Ovary (tissue), 9 donors: Measurements from ENCODE around the gene CNPY2. TPM values are rescaled to one million over a fixed set of nuclear protein-coding genes. Genes with fewer than 3 reads are reported as not detected.
A peak's percentile ranks its signal among the peaks of the same experiment; 100 is the strongest.

Experiments
- DNase-seq, 5 donors: peaks; one replicate each; pipeline ENCODE4 v3.0.0-alpha.2; 2019 to 2020
- H3K27ac ChIP-seq, 2 donors: fragments of 200-600 bp; one replicate each; pipeline versions ENCODE4 v1.5.1 to v1.8.0; 2019 to 2022
- H3K27me3 ChIP-seq: fragments of 200-600 bp; one replicate; pipeline ENCODE4 v1.8.0; 2022
- H3K36me3 ChIP-seq: fragments of 200-600 bp; sonication (generic); one replicate; pipeline ENCODE4 v1.5.1; 2019
- H3K4me1 ChIP-seq: one replicate; pipeline ENCODE4 v1.8.1; 2013; ENCODE audit warnings: mild to moderate bottlenecking, moderate library complexity; ENCODE audit not compliant: insufficient read depth
- H3K4me3 ChIP-seq: fragments of 200-600 bp; sonication (generic); one replicate; pipeline ENCODE4 v1.5.1; 2017
- H3K9me3 ChIP-seq, 2 donors: fragments of 200-600 bp in 1 of 2; sonication (generic) in 1 of 2; one replicate each; pipeline versions ENCODE4 v1.5.1 to v1.8.1; 2013 to 2019; ENCODE audit warnings: mild to moderate bottlenecking in 1 of 2, moderate library complexity in 1 of 2
- EP300 ChIP-seq: sonication (generic); formaldehyde crosslinking; IDR thresholded peaks from one replicate; pipeline ENCODE4 v1.6.1; 2017; ENCODE audit warnings: antibody characterized with exemption
- POLR2A ChIP-seq: fragments of 450-650 bp; IDR thresholded peaks from one replicate; pipeline ENCODE4 v1.6.1; 2017; ENCODE audit warnings: antibody characterized with exemption, mild to moderate bottlenecking, moderate library complexity
- WGBS, 3 donors: extraction: QIAGEN DNeasy Blood & Tissue Kit in 1 of 3; methylation state at CpG; one replicate each; pipeline versions ENCODE4 v1.1.5 to v1.1.7; 2013 to 2017; 5-methylcytosine and 5-hydroxymethylcytosine counted together
- intact Hi-C, 4 donors: fragments of 100-400 bp; cut with DNase I; formaldehyde crosslinking; loops; one replicate each; pipeline versions ENCODE4 v1.11.0 to v1.15.1; 2022 to 2023
- polyA plus RNA-seq, 2 donors: library from polyadenylated mRNA; stranded (reverse); fragments of 200-250 nt in 1 of 2; fragments of 350-450 nt in 1 of 2; fragmentation: Illumina TruSeq in 1 of 2; extraction: RNeasy Lipid Tissue Mini Kit (QIAGEN cat#74804) in 1 of 2; gene quantifications; one replicate each; pipeline ENCODE4 v1.2.3, GENCODE V29; 2013 to 2014
- total RNA-seq, 7 donors: library from RNA; depleted of rRNA in 2 of 7; stranded (reverse); fragments of >200 nt in 2 of 7; fragmentation: NEBNext Ultra II Directional in 3 of 7; extraction: Animal tissue kit (Norgen Biotek cat#: 25700) in 3 of 7; gene quantifications; one replicate each; pipeline versions ENCODE4 v1.1.0 to v1.2.4, GENCODE V29; 2016 to 2023
- TF ChIP-seq, protein P1 (sequence below), 3 donors: fragments of 450-650 bp in 2 of 3; fragments of 200-600 bp in 1 of 3; IDR thresholded peaks; one replicate each; pipeline versions ENCODE4 v1.5.1 to v1.8.0; 2016 to 2022; ENCODE audit warnings: antibody characterized with exemption in 3 of 3, mild to moderate bottlenecking in 1 of 3
- donor health status: DM: no; HTN: no; CAD: no; lungs with moderate emphysema.
- donor health status: DM: no; HTN: no; CAD: no.
- donor health status: Bipolar disorder and iron deficiency.
- donor health status: DM: yes; HTN: yes; CAD: no.
- donor health status: DM: no; HTN: no; CAD: no.
- donor health status: DM: yes; HTN: yes; CAD: no.

CNPY2 gene
- total and polyA plus RNA-seq, 9 donors, result 58.9 to 134 (median 89.1) TPM

DNA sequence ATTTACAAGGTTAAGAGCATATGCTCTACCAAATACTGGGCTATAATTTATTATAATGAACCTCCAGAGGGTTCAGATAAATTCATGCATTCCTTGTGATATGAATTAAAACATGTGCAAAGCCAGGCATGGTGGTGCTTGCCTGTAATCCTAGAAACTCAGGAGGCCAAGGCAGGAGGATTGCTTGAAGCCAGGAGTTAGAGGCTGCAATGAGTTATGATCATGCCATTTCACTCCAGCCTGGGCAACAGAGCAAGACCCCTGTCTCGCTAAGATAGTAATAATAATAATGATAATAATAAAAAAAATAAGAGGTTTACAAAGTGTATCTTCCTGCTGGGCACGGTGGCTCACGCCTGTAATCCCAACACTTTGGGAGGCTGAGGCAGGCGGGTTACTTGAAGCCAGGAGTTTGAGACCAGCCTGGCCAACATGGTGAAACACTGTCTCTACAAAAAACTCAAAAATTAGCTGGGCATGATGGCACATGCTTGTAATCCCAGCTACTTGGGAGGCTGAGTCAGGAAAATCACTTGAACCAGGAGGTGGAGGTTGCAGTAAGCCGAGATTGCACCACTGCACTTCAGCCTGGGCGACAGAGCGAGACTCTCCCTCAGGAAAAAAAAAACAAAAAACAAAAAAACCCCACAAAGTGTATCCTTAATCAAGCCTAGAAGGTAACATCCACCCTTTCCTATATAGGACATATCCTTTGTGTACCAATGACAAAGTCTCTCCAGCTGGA is 8.4 kb downstream of the CNPY2 start:
- TF ChIP-seq POLR2A (no peak), EP300 (no peak)
- TF ChIP-seq, protein P1, sequence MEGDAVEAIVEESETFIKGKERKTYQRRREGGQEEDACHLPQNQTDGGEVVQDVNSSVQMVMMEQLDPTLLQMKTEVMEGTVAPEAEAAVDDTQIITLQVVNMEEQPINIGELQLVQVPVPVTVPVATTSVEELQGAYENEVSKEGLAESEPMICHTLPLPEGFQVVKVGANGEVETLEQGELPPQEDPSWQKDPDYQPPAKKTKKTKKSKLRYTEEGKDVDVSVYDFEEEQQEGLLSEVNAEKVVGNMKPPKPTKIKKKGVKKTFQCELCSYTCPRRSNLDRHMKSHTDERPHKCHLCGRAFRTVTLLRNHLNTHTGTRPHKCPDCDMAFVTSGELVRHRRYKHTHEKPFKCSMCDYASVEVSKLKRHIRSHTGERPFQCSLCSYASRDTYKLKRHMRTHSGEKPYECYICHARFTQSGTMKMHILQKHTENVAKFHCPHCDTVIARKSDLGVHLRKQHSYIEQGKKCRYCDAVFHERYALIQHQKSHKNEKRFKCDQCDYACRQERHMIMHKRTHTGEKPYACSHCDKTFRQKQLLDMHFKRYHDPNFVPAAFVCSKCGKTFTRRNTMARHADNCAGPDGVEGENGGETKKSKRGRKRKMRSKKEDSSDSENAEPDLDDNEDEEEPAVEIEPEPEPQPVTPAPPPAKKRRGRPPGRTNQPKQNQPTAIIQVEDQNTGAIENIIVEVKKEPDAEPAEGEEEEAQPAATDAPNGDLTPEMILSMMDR (IDR thresholded peaks at IDR 0.05), result no peak
- H3K4me1 ChIP-seq, result no peaks in the 10 kb centered on the region
- no peaks in the 10 kb centered on the region for H3K27me3 ChIP-seq
- H3K9me3 ChIP-seq, result no peaks in the 10 kb centered on the region
- no peaks in the 10 kb centered on the region for H3K36me3 ChIP-seq
- no peak overlapping the region for H3K4me3 ChIP-seq
- H3K27ac ChIP-seq, result no peak overlapping the region
- no peak for DNase-seq
- intact Hi-C loops, result no loop called here
- 92 to 95% (median 94%) methylated on average over 7 of the region's 7 CpGs for WGBS, 3 donors

DNA sequence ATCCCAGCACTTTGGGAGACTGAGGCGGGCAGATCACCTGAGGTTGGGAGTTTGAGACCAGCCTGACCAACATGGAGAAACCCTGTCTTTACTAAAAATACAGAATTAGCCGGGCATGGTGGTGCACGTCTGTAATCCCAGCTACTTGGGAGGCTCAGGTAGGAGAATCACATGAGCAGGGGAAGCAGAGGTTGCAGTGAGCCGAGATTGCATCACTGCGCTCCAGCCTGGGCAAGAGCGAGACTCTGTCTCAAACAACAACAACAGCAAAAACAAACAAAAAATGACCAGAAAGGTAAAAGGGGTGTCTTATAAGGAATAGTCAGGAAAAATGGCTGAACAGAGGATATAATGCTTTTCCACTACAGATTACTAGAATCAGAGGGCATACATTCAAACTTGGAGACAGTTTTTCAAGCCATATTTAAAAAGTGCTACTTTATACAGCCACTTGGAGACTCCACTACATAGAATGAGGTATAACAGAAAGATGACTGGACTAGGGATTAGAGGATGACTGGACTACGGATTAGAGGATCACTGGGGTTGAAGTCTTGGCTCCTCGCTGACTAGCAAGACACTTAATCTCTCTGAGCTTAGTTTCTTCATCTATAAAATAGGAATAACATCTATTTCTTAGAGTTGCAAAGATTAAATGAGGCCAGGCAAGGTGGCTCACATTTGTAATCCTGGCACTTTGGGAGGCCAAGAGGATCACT is 10.8 kb downstream of the CNPY2 start:
- no peak for DNase-seq
- H3K27me3 ChIP-seq, result no peaks in the 10 kb centered on the region
- no peaks in the 10 kb centered on the region for H3K36me3 ChIP-seq
- intact Hi-C loops, result no loop called here
- 88 to 95% (median 89%) methylated on average over 8 of the region's 8 CpGs for WGBS, 3 donors
- H3K4me1 ChIP-seq, result peaks cover 6% of the 10 kb centered on the region
- TF ChIP-seq EP300, result no peak
- no peak for TF ChIP-seq POLR2A
- TF ChIP-seq, protein P1 (IDR thresholded peaks at IDR 0.05), result no peak
- no peaks in the 10 kb centered on the region for H3K9me3 ChIP-seq
- no peak overlapping the region for H3K4me3 ChIP-seq
- H3K27ac ChIP-seq, result no peak overlapping the region

DNA sequence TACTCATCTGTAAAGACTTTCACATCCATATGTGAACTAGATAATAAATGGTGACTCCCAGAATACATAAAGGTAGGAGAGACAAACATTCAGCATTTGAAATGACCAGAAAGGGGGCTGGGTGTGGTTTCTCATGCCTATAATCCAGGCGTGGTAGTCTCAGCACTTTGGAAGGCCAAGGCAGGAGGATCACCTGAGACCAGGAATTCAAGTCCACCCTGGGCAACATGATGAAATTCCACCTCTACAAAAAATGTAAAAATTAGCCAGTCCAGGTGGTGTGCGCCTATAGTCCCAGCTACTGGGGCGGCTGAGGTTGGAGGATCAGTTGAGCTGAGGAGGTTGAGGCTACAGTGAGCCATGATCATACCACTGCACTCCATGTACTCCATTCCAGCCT is 11.5 kb downstream of the CNPY2 start:
- H3K4me3 ChIP-seq, result no peak overlapping the region
- no peaks in the 10 kb centered on the region for H3K36me3 ChIP-seq
- H3K4me1 ChIP-seq, result peaks cover 6% of the 10 kb centered on the region
- no peak for DNase-seq
- H3K27me3 ChIP-seq, result no peaks in the 10 kb centered on the region
- intact Hi-C loops, result no loop called here
- H3K9me3 ChIP-seq, result no peaks in the 10 kb centered on the region
- WGBS, 3 donors, result 91 to 95% (median 93%) methylated on average over 3 of the region's 3 CpGs
- TF ChIP-seq, protein P1 (IDR thresholded peaks at IDR 0.05), result no peak
- TF ChIP-seq EP300 (no peak), POLR2A (no peak)
- no peak overlapping the region for H3K27ac ChIP-seq

DNA sequence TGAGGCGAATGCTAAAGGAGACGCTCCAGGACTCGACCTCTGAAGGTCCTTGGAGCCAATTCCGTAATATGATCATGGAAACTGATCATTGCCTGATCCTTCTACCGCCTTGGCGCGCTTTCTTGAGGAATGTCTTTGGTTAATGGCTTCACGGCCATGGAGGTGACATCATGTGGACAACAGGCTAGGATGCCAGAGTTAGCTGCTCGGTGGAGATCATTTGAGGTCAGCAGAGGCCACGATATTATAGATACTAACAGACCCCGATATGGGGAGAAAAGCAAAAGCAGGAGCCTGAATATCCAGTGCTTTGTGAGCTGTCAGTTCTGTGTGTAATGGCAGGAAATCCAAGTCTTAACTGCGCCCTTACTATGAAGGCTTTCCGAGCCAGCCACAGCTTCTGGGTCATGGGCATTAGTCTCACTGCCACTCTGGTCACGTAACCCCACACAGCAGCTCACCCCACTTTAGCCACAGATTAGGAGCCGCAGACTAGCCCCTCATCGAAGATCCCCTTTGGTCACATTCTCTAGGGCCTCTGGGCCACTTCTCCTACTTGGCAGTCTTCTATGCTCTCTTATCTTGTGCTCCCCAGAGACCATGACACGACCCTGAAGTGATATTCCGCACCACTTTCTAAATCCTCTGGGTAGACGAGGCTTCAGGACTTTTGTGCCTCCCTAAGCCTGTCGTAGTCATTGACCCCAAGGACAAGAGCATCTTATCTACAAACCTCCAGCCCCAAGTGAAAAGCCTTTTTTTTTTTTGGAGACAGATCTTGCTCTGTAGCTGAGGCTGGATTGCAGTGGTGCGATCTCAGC is 14.9 kb downstream of the CNPY2 start:
- peak in 1 of 5 donors; percentile 36 for DNase-seq
- 30 to 33% (median 31%) methylated on average over 21 of the region's 21 CpGs for WGBS, 3 donors
- intact Hi-C loops, result no loop called here
- Histone ChIP-seq H3K27ac (peak overlapping the region; percentile 53 to 89), H3K27me3 (no peaks in the 10 kb centered on the region), H3K36me3 (no peaks in the 10 kb centered on the region), H3K9me3 (no peaks in the 10 kb centered on the region), H3K4me3 (peak overlapping the region; percentile 99), H3K4me1 (peaks cover 13% of the 10 kb centered on the region)
- TF ChIP-seq, protein P1 (IDR thresholded peaks at IDR 0.05), result no peak
- no peak for TF ChIP-seq EP300
- no peak for TF ChIP-seq POLR2A
